GM21737 (cell line): Measurements from ENCODE around the gene TLCD3B.

Experiments used
- ATAC-seq: cut with Tn5 transposase; IDR thresholded peaks from one replicate; pipeline ENCODE4 v1.9.1; 2021; ENCODE audit warnings: mild to moderate bottlenecking, moderate library complexity; ENCODE audit not compliant: unreplicated experiment

TLCD3B gene

DNA sequence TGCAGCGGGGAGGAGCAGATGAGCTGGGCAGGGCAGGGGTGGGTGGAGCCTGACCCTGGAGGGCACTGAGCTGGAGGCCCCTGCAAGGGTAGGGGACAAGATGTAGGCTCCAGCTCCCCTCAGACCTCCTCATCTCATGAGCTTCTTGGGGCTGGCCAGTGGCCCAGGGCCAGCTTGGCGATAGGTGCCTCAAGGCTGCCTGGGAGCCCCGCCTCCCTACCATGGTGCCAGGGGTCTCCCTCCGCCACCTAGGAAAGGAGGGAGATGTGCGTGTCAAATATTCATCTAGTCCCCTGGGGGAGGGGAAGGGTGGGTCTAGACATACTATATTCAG, 39.5 kb downstream of the TLCD3B start:
- no peak for ATAC-seq

DNA sequence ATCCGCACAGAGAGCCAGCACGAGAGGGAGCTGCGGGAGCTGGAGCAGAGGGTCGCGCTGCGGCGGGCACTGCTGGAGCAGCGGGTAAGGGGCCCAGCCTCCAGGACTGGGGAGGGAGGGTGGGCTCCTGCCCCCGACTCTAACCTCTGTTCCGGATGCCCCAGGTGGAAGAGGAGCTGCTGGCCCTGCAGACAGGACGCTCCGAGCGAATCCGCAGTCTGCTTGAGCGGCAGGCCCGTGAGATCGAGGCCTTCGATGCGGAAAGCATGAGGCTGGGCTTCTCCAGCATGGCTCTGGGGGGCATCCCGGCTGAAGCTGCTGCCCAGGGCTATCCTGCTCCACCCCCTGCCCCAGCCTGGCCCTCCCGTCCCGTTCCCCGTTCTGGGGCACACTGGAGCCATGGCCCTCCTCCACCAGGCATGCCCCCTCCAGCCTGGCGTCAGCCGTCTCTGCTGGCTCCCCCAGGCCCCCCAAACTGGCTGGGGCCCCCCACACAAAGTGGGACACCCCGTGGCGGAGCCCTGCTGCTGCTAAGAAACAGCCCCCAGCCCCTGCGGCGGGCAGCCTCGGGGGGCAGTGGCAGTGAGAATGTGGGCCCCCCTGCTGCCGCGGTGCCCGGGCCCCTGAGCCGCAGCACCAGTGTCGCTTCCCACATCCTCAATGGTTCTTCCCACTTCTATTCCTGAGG, 40.0 kb downstream of the TLCD3B start:
- ATAC-seq, result no peak

DNA sequence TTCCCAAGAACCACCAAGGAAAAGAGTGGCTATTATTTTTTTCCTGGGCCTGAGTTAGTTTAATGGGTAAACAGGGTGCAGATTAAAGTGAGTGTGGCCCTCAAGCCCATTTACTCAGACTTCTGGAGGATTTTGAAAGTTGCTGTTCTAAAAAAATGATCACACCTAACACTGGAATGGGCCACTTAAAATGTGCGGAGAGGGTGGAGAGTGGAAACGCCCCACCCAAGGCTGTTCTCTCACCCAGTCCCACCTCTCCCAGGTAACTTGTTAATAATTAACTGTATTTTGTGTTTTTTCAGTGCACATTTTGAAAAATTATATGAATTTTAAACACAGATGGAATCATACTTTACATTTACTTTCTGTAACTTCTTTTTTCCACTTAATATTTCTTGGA, 41.0 kb downstream of the TLCD3B start:
- no peak for ATAC-seq

- no peak for ATAC-seq
Observed at GRCh38 chr16:29989111-29989858, 41.8 kb downstream of the TLCD3B start.

- no peak for ATAC-seq
Observed at GRCh38 chr16:29988346-29989075, 42.6 kb downstream of the TLCD3B start.

DNA sequence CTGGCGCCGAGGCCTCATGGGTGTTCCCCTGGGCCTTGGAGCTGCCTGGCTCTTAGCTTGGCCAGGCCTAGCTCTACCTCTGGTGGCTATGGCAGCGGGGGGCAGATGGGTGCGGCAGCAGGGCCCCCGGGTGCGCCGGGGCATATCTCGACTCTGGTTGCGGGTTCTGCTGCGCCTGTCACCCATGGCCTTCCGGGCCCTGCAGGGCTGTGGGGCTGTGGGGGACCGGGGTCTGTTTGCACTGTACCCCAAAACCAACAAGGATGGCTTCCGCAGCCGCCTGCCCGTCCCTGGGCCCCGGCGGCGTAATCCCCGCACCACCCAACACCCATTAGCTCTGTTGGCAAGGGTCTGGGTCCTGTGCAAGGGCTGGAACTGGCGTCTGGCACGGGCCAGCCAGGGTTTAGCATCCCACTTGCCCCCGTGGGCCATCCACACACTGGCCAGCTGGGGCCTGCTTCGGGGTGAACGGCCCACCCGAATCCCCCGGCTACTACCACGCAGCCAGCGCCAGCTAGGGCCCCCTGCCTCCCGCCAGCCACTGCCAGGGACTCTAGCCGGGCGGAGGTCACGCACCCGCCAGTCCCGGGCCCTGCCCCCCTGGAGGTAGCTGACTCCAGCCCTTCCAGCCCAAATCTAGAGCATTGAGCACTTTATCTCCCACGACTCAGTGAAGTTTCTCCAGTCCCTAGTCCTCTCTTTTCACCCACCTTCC, 43.5 kb downstream of the TLCD3B start:
- ATAC-seq, result no peak

DNA sequence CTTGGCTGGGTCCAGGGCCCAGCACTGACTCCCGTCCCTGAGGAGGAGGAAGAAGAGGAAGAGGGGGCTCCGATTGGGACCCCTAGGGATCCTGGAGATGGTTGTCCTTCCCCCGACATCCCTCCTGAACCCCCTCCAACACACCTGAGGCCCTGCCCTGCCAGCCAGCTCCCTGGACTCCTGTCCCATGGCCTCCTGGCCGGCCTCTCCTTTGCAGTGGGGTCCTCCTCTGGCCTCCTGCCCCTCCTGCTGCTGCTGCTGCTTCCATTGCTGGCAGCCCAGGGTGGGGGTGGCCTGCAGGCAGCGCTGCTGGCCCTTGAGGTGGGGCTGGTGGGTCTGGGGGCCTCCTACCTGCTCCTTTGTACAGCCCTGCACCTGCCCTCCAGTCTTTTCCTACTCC, 44.1 kb downstream of the TLCD3B start:
- no peak for ATAC-seq

DNA sequence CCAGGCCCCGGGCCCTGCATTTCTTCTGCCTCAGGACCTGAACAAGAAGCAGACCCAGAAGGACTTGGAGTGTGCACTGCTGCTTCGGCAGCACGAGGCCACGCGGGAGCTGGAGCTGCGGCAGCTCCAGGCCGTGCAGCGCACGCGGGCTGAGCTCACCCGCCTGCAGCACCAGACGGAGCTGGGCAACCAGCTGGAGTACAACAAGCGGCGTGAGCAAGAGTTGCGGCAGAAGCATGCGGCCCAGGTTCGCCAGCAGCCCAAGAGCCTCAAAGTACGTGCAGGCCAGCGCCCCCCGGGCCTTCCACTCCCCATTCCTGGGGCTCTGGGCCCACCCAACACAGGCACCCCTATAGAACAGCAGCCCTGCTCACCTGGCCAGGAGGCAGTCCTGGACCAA, 44.8 kb downstream of the TLCD3B start:
- no peak for ATAC-seq

DNA sequence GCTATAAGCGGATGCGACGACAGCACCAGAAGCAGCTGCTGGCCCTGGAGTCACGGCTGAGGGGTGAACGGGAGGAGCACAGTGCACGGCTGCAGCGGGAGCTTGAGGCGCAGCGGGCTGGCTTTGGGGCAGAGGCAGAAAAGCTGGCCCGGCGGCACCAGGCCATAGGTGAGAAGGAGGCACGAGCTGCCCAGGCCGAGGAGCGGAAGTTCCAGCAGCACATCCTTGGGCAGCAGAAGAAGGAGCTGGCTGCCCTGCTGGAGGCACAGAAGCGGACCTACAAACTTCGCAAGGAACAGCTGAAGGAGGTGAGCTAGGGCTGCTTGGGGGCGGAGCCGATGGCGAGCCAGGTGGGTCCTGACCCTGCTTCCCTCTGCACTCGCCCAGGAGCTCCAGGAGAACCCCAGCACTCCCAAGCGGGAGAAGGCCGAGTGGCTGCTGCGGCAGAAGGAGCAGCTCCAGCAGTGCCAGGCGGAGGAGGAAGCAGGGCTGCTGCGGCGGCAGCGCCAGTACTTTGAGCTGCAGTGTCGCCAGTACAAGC, 45.7 kb downstream of the TLCD3B start:
- ATAC-seq, result no peak

- no peak for ATAC-seq
Observed at GRCh38 chr16:29984764-29985147, 46.3 kb downstream of the TLCD3B start.

DNA sequence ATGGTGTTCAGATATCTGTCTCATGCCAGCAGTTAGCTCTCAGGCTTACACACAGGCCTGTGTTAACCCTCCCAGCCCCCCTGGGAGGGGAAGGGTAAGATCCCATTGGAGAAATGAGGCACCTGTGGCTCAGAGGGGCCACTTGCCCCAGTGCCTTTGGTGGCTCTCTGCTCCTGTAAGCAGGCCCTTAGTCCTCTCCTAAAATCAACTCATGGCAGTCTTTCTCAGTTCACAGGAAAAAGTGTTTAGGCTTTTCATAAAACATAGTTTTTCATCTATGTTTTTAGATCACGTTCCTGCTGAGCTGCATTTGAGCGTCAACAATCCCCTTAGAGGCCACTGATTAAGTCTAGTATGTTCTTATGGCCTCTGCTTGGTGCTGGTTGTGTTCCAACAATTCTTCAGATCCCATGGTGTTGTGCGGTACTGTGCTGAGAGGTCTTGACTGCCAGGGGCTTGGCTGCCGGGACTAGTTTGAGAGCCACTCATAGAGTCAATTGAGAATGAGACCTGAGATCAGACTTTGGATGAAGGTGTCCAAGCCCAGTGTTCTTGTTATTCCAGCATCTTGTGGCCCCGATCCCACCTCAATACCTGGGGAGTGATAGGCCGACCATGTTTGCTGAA, 46.8 kb downstream of the TLCD3B start:
- ATAC-seq, result no peak

GRCh38 chr16:29983420-29984136, 47.5 kb downstream of the TLCD3B start:
- ATAC-seq, result no peak

GRCh38 chr16:29982560-29983419, 48.3 kb downstream of the TLCD3B start:
- ATAC-seq, result no peak

- no peak for ATAC-seq
Observed at GRCh38 chr16:29978564-29979270, 52.4 kb downstream of the TLCD3B start.

DNA sequence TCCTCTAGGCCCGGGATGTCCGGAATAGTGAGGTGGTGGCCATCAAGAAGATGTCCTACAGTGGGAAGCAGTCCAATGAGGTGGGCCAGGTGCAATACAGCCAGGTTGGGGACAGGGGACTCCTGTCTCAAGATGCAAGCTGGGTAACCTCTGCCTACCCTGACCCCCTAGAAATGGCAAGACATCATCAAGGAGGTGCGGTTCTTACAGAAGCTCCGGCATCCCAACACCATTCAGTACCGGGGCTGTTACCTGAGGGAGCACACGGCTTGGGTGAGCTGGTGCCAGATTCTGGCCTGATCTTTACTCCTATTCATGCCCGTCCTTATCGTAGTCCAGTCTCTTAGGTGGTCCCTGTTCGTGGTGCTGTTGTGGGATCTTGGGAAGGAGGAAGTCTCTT, 53.0 kb downstream of the TLCD3B start:
- no peak for ATAC-seq

DNA sequence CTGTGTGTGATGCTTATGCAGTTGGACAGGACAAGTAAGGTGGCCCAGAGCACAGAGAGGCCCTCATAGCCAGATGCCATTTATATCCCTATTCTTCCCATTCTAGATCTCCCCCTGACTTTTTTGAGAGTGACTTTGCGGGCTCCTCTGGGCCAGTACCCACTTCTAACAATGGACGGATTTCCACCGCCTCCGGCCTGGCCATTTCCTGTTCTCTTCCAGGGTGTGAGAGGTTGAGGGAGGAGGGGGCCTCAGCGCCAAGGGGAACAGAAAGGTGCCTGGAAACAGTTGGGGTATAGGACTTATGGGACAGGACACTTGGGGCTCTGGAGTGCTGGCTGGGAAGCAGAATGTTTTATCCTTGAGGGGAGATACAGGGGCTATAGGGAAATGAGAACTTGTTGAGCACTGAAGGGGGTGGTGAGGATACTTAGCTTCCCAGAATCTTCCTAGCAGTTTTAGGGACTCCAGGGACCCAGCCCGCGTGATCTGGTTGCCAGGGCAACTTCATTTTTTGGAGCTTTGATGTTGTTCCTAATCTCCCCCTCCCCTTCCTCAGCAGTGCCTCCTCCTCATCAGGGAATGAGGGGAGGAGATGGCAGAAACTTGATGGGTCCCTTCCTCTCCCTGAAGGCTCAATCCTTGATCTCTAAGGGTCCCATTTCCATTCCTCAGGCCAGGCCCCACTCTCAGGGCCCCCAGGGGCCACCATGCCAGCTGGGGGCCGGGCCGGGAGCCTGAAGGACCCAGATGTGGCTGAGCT, 53.8 kb downstream of the TLCD3B start:
- no peak for ATAC-seq

DNA sequence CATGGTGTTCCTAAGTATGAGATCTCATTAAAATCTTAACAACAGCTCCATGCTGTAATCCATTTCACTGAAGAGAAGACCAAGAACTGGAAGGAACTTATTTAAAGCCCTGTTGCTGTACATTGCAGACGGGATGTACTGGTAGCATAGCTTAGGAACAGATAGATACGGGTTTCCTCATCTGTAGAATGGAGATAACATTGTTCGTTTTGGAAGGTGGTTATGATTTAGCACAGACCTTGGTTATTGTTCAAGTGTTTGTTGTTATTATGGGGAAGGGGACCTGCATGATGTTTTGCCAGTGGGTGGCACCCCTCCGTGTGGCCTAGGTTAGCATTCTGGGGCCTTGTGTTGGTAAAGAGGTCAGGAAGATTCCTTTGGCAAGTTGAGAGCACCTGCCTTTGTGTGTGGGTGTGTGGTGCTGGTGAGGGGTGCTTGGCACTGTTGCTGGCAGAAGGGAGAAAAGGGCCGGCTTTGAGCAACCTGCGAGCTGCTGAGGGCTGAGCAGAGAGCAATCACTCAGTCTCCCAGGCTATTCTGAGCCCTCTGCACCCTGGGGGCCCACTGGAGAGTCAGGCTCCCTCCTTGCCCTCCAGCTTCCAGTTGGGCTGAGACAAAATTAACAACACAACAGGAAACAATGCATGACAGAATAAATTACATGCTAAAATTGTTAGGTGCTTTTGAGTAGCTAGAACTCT, 55.1 kb downstream of the TLCD3B start:
- no peak for ATAC-seq
